Skeletal muscle satellite cell (primary cell): ENCODE data around the gene PCED1B.

Source experiments
- H3K27me3 ChIP-seq: 2 replicates; pipeline ENCODE4 v1.7.0; 2013; ENCODE audit warnings: low read length; ENCODE audit not compliant: control insufficient read depth, insufficient read depth
- H3K36me3 ChIP-seq: 2 replicates; pipeline ENCODE4 v1.7.0; 2013; ENCODE audit warnings: mild to moderate bottlenecking, control low read depth, low read length; ENCODE audit not compliant: insufficient read depth
- H3K4me1 ChIP-seq: 2 replicates; pipeline ENCODE4 v1.7.0; 2013; ENCODE audit warnings: low read length; ENCODE audit not compliant: control insufficient read depth, insufficient read depth
- H3K4me2 ChIP-seq: 2 replicates; pipeline ENCODE4 v1.7.0; 2013; ENCODE audit warnings: mild to moderate bottlenecking, low read length
- H3K4me3 ChIP-seq: 2 replicates; pipeline ENCODE4 v1.7.0; 2013; ENCODE audit warnings: low read length
- H3K9ac ChIP-seq: 2 replicates; pipeline ENCODE4 v1.7.0; 2013; ENCODE audit warnings: mild to moderate bottlenecking, low read depth, low read length, moderate library complexity
- H3K9me3 ChIP-seq: replicated peaks from 2 replicates; pipeline ENCODE4 v1.7.0; 2013; ENCODE audit warnings: mild to moderate bottlenecking, control low read depth, low read length

Gene PCED1B

GRCh38 chr12:47082283-47082682 lies 2.9 kb downstream of the PCED1B start:
- H3K4me3 ChIP-seq = no peak overlapping the region
- no peaks in the 10 kb centered on the region for H3K9me3 ChIP-seq
- no peaks in the 10 kb centered on the region for H3K27me3 ChIP-seq
- H3K4me1 ChIP-seq = peaks cover 76% of the 10 kb centered on the region
- H3K9ac ChIP-seq = peak overlapping the region; percentile 94
- peak overlapping the region; percentile 95 for H3K4me2 ChIP-seq
- H3K36me3 ChIP-seq = peaks cover 7% of the 10 kb centered on the region

DNA sequence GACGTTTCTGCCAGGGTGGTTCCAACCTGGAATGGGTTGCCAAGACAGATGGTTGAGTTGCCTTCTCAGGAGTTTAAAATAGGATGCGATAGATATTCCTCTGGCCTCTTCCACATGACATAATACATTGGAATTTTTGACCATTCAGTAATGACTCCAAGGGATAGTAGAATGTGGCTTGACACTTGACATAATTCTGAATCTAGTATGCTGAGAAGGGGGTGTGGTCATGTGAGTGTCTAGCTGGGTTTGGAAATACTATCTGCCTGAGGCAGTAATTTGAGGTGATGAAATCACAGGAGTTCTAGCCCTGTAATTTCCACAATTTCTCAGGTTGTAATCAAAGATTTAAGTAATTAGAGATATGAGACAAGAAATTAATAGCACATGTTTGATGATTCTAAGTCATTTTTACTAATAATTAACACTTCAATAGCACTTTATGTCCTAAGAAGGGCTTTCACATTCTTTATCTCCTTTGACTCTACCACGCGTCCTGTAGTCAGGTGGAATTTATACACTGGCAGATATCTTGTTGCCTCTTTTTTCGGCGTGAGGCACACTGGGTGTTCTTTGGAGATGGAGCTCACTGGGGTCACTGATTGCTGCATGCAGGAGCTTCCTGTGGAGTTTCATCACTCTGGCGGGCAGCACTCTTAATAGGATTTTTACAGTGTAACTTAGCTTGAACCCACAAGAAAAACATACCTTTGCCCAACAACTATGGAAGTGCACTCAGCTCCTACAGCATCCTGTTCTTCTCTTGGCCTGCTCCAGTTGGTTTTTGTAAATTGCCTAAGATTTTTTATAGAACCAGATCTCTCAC lies 3.6 kb downstream of the PCED1B start:
- H3K36me3 ChIP-seq = peaks cover under 1% of the 10 kb centered on the region
- peak overlapping the region; percentile 94 for H3K9ac ChIP-seq
- peaks cover 76% of the 10 kb centered on the region for H3K4me1 ChIP-seq

GRCh38 chr12:47084172-47084571 lies 4.8 kb downstream of the PCED1B start:
- H3K27me3 ChIP-seq = no peaks in the 10 kb centered on the region
- H3K9me3 ChIP-seq = no peaks in the 10 kb centered on the region
- no peaks in the 10 kb centered on the region for H3K36me3 ChIP-seq
- peak overlapping the region; percentile 18 for H3K9ac ChIP-seq
- no peak overlapping the region for H3K4me3 ChIP-seq
- peak overlapping the region; percentile 6 for H3K4me2 ChIP-seq
- peaks cover 80% of the 10 kb centered on the region for H3K4me1 ChIP-seq

More for the DNA sequence above, 3.6 kb downstream of the PCED1B start:
- H3K27me3 ChIP-seq = no peaks in the 10 kb centered on the region
- peak overlapping the region; percentile 95 for H3K4me2 ChIP-seq
- no peak overlapping the region for H3K4me3 ChIP-seq
- no peaks in the 10 kb centered on the region for H3K9me3 ChIP-seq

DNA sequence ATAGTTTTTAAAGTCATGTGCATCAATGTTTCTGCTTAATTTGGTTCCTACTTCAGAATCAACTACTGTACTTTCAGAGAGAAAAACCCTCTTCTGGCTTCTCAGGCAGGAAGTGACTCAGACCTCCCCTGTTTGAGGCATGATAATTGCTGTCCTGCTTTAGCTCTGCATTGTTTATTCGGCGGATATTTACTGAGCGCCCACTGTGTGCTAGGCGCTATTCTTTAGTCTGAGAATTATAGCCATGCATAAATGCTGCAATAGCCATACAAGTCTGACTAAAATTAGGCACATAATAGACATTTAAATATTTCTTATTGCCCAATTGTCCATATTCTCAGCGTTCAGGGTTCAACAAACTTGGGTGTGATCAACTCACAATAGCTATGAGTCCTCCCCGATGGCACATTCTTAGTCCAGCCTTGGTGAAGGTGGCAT lies 6.4 kb downstream of the PCED1B start:
- peak overlapping the region; percentile 39 for H3K9ac ChIP-seq
- peak overlapping the region; percentile 0 for H3K4me2 ChIP-seq
- no peaks in the 10 kb centered on the region for H3K27me3 ChIP-seq
- no peak overlapping the region for H3K4me3 ChIP-seq
- no peaks in the 10 kb centered on the region for H3K36me3 ChIP-seq
- no peaks in the 10 kb centered on the region for H3K9me3 ChIP-seq
- H3K4me1 ChIP-seq = peaks cover 80% of the 10 kb centered on the region

- peak overlapping the region; percentile 24 for H3K9ac ChIP-seq
- no peaks in the 10 kb centered on the region for H3K36me3 ChIP-seq
- no peaks in the 10 kb centered on the region for H3K9me3 ChIP-seq
- no peaks in the 10 kb centered on the region for H3K27me3 ChIP-seq
- H3K4me3 ChIP-seq = no peak overlapping the region
- H3K4me2 ChIP-seq = peak overlapping the region; percentile 40
- peaks cover 66% of the 10 kb centered on the region for H3K4me1 ChIP-seq
Measured at GRCh38 chr12:47087088-47087688, 7.8 kb downstream of the PCED1B start.

- Histone ChIP-seq H3K36me3 (no peaks in the 10 kb centered on the region), H3K9ac (peak overlapping the region; percentile 2), H3K4me3 (no peak overlapping the region), H3K9me3 (no peaks in the 10 kb centered on the region), H3K4me1 (peaks cover 56% of the 10 kb centered on the region), H3K4me2 (peak overlapping the region; percentile 19), H3K27me3 (no peaks in the 10 kb centered on the region)
Measured at GRCh38 chr12:47088021-47088944, 8.9 kb downstream of the PCED1B start.

DNA sequence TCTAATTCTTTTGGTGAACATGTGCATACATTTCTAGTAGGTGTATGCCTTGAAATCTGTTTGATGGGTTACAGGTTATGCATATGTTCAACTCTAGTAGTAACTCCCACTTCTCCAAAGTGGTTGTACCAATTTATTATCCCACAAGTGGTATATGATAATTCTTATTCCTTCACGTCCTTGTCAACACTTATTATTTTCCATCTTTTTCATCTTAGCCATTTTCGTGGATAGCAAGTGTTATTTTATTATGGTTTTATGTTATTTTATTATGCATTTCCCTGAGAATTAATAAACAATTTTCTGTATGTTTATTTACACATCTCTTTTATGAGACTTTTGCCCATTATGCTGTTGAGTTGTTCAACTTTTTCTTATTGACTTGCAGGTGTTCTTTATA lies 11.6 kb downstream of the PCED1B start:
- no peaks in the 10 kb centered on the region for H3K27me3 ChIP-seq
- H3K4me1 ChIP-seq = peaks cover 44% of the 10 kb centered on the region
- H3K4me2 ChIP-seq = no peak overlapping the region
- no peaks in the 10 kb centered on the region for H3K9me3 ChIP-seq
- no peak overlapping the region for H3K9ac ChIP-seq
- H3K36me3 ChIP-seq = no peaks in the 10 kb centered on the region
- no peak overlapping the region for H3K4me3 ChIP-seq

- H3K9me3 ChIP-seq = no peaks in the 10 kb centered on the region
- H3K4me1 ChIP-seq = peaks cover 45% of the 10 kb centered on the region
- no peak overlapping the region for H3K4me3 ChIP-seq
- peak overlapping the region; percentile 61 for H3K4me2 ChIP-seq
- peak overlapping the region; percentile 71 for H3K9ac ChIP-seq
- no peaks in the 10 kb centered on the region for H3K36me3 ChIP-seq
- H3K27me3 ChIP-seq = no peaks in the 10 kb centered on the region
Measured at GRCh38 chr12:47094804-47095203, 15.4 kb downstream of the PCED1B start.

GRCh38 chr12:47095446-47096236 lies 16.2 kb downstream of the PCED1B start:
- Histone ChIP-seq H3K36me3 (no peaks in the 10 kb centered on the region), H3K9ac (peak overlapping the region; percentile 71), H3K4me1 (peaks cover 53% of the 10 kb centered on the region)

DNA sequence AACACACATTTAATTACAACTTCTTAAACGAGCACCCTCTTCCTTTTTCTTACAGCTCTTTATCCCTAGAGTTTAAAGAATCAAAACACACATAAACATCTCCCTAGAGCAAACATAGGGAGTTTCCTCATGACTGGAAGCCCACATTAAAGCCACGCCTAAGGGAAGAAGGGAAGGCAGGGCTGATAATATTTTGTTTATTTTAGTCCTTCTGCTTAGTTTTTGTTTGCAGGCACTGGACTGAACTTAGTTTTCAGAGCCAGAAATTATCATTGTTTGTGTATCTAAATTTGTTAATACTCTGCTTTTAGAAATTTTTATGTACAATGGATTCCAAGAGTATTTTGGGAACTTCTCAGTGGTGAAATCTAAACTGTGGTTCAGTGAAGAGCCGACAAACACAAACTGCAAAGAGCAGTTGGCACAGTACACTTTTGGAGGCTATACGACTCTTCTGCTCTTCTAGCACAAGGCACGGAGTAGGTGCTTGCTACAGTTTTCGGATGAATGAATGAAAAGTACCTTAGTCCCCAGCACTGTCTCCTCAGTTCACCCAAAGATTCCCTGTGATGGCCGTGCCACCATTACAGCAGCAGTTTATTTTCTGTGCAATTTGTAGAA lies 18.0 kb downstream of the PCED1B start:
- H3K4me3 ChIP-seq = no peak overlapping the region
- no peaks in the 10 kb centered on the region for H3K36me3 ChIP-seq
- H3K9me3 ChIP-seq = no peaks in the 10 kb centered on the region
- H3K27me3 ChIP-seq = no peaks in the 10 kb centered on the region
- peak overlapping the region; percentile 71 for H3K9ac ChIP-seq
- H3K4me2 ChIP-seq = peak overlapping the region; percentile 30
- peaks cover 53% of the 10 kb centered on the region for H3K4me1 ChIP-seq

More at GRCh38 chr12:47095446-47096236, 16.2 kb downstream of the PCED1B start:
- Histone ChIP-seq H3K9me3 (no peaks in the 10 kb centered on the region), H3K27me3 (no peaks in the 10 kb centered on the region), H3K4me2 (peak overlapping the region; percentile 61), H3K4me3 (no peak overlapping the region)
